HG03354 (cell line): ENCODE data around the gene CACNG4.

Experiments
- ATAC-seq: cut with Tn5 transposase; IDR thresholded peaks from one replicate; pipeline ENCODE4 v1.9.1; 2021; ENCODE audit warnings: mild to moderate bottlenecking; ENCODE audit not compliant: unreplicated experiment, poor library complexity, severe bottlenecking

Gene CACNG4

DNA sequence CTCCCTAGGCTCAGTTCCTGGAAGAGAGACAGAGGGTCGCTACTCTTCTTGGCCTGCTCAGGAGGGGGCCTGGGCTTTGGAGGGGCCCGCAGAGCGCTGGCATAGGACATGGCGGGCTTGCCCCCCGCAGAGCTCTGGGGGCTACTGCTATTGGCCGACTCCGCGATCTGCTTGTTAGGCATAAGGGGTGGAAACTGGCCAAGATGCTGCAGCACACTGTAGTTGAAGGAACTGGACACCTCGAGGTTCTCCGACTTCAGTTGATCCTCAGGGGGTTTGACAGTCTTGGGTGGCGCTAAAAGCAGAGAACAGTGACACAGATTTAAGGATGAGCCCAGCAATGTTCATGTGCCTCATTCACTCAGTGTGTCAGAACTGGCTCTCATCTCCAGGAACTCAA lies 113.8 kb downstream of the CACNG4 start:
- no peak for ATAC-seq

GRCh38 chr17:67079491-67079890 lies 115.0 kb downstream of the CACNG4 start:
- ATAC-seq = no peak

DNA sequence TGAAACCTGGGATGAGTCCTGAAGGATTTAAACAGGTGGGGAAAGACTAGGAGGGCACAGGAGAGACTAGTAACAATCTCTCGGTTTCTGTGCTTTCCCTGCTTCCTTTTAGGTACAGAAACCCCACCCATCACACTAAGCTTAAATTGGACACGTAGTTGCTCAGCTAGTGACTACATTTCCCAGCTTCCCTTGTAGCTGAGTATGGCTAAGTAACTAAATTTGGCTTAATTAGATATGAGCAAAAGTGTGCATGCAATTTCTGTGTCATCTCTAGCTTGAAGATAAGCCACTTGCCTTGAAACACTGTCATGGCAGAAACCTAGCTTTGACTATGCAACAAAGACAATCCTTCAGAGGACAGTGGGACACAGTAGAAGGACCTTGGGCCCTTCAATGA lies 116.3 kb downstream of the CACNG4 start:
- no peak for ATAC-seq

GRCh38 chr17:67082107-67082506 lies 117.6 kb downstream of the CACNG4 start:
- ATAC-seq = peak; percentile 80
